Left lung (tissue), 10 donors: ENCODE data around the gene FAIM2. TPM values are rescaled to one million over a fixed set of nuclear protein-coding genes. Genes with fewer than 3 reads are reported as not detected.

Experiments used
- ATAC-seq: fragments of 200-7000 bp; cut with Tn5 transposase; one replicate; pipeline ENCODE4 v1.9.1; 2020; ENCODE audit warnings: moderate library complexity
- DNase-seq, 4 donors: peaks; one replicate each; pipeline ENCODE4 v3.0.0-alpha.2; 2013 to 2020
- H3K27ac ChIP-seq, 2 donors: fragments of 200-600 bp; sonication (generic) in 1 of 2; one replicate each; pipeline versions ENCODE4 v1.5.0 to v1.8.0; 2020 to 2021
- H3K27me3 ChIP-seq, 2 donors: fragments of 200-600 bp; sonication (generic) in 1 of 2; one replicate each; pipeline versions ENCODE4 v1.5.0 to v1.8.0; 2020 to 2021
- H3K36me3 ChIP-seq, 2 donors: fragments of 200-600 bp; sonication (generic) in 1 of 2; one replicate each; pipeline versions ENCODE4 v1.5.0 to v1.8.0; 2020 to 2021
- H3K4me1 ChIP-seq, 2 donors: fragments of 200-600 bp; one replicate each; pipeline ENCODE4 v1.8.0; 2021
- H3K4me3 ChIP-seq, 2 donors: fragments of 200-600 bp; sonication (generic) in 1 of 2; one replicate each; pipeline versions ENCODE4 v1.5.0 to v1.8.0; 2020 to 2021; ENCODE audit warnings: mild to moderate bottlenecking in 1 of 2
- H3K9me3 ChIP-seq, 2 donors: fragments of 200-600 bp; sonication (generic) in 1 of 2; one replicate each; pipeline versions ENCODE4 v1.5.0 to v1.8.0; 2020 to 2021
- CTCF ChIP-seq, 2 donors: fragments of 200-600 bp; sonication (generic) in 1 of 2; IDR thresholded peaks; one replicate each; pipeline versions ENCODE4 v1.5.0 to v1.8.0; 2021; ENCODE audit warnings: antibody characterized with exemption in 2 of 2
- intact Hi-C, 2 donors: fragments of 100-400 bp; cut with DNase I; formaldehyde crosslinking; loops; one replicate each; pipeline versions ENCODE4 v1.11.2 to v1.14.2; 2022
- polyA plus RNA-seq, 6 donors: library from polyadenylated mRNA; unstranded; fragments of 120-200 nt; gene quantifications; one replicate each; pipeline ENCODE4 v1.2.1, GENCODE V29; 2013; ENCODE audit not compliant: insufficient read length in 6 of 6
- total RNA-seq, 2 donors: library from RNA; stranded (reverse); fragmentation: NEBNext Ultra II Directional; extraction: Animal tissue kit (Norgen Biotek cat#: 25700); gene quantifications; one replicate each; pipeline ENCODE4 v1.2.1, GENCODE V29; 2021
- donor health status: DM: no; HTN: yes; CAD: no.
- donor health status: DM: no; HTN: no; CAD: no.

The FAIM2 gene
- total and polyA plus RNA-seq, 8 donors, result 0.27 to 1.8 (median 0.70) TPM

DNA sequence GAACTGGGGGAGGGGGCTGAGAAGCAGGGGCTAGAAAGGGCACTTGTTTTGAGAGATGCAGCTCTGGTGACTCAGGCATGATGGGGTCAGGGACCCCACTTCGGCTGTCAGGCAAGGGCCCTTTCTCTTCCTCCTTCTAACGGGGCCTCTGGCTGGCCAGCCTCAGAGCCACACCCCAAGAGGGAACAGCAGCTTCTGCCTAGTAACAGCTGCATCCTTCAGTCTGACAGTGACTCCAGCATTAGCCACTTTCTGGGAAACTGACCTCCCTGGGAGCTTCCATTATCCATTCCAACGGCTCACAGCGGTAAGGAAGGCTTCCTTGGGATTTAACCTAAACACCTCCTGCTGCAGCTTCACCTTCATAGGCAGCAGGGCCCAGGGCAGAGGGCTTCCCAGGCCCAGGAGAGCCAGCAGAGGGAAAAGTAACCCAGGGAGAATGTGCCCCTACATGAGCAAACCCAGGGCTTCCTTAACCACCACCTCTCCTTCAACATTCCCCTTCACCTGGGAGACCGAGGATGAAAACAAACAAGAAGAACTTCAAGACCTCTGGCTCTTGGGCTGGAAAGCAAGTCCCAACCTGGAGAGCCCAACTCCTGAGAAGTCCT, 78.2 kb downstream of the FAIM2 start:
- ATAC-seq (peak; percentile 14), DNase-seq (peak in 2 of 4 donors; percentile 67 to 86)
- Histone ChIP-seq H3K27me3 (no peaks in the 10 kb centered on the region), H3K27ac (peak overlapping the region; percentile 66 to 88), H3K36me3 (peaks cover 0 to 8% of the 10 kb centered on the region in 2 donors), H3K4me1 (peaks cover 37 to 78% of the 10 kb centered on the region in 2 donors), H3K9me3 (no peaks in the 10 kb centered on the region), H3K4me3 (peak overlapping the region in 1 of 2 donors; percentile 26)
- intact Hi-C loops, result no loop called here
- no peak for TF ChIP-seq CTCF (IDR thresholded peaks at IDR 0.05)

DNA sequence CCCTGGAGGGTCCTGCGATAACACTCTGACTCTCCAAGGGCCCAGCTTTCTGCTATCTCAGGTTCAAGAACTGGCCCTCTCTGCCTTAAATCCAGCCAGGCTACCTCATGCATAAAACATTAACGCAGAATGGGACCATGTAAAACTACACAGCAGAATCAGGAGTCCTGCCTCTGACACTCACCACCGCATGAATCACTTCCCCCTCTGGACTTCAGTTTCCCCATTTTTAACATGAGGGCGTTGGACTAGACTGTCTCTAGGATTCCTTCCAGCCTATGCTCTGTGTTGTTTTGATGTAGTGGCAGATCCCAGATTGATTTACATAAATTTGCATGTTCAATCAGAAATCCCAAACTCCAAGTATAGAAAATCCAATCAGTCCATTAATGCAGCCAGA, 78.8 kb downstream of the FAIM2 start:
- H3K4me3 ChIP-seq, result peak overlapping the region in 1 of 2 donors; percentile 26
- H3K36me3 ChIP-seq, result peaks cover 0 to 8% of the 10 kb centered on the region in 2 donors
- intact Hi-C loops, result no loop called here
- peak; percentile 16 for ATAC-seq
- H3K27me3 ChIP-seq, result no peaks in the 10 kb centered on the region
- H3K4me1 ChIP-seq, result peaks cover 37 to 83% of the 10 kb centered on the region in 2 donors
- peak in 1 of 4 donors; percentile 54 for DNase-seq
- no peak for TF ChIP-seq CTCF (IDR thresholded peaks at IDR 0.05)
- H3K27ac ChIP-seq, result peak overlapping the region; percentile 66 to 88
- no peaks in the 10 kb centered on the region for H3K9me3 ChIP-seq

DNA sequence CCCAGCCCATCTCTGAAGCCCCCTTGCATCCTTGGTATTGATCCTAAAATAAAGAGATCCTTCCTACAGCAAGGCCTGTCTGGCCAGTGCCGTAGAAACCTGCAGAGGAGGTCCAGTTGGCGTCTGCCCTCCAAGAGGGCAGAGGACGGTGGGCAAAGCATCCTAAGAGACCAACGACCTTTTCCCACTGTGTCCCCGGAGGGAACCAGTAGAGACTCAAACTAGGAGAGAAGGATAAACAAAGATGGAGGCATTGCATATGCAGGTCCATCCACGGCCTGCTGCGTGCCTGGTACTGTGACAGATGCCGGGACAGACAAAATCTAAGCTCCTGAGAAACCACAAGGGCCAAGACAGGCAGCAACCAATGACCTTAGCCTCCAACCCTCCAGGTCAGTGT, 79.3 kb downstream of the FAIM2 start:
- peaks cover 0 to 8% of the 10 kb centered on the region in 2 donors for H3K36me3 ChIP-seq
- DNase-seq (no peak), ATAC-seq (no peak)
- peak overlapping the region; percentile 66 to 88 for H3K27ac ChIP-seq
- peaks cover 37 to 86% of the 10 kb centered on the region in 2 donors for H3K4me1 ChIP-seq
- intact Hi-C loops, result no loop called here
- H3K27me3 ChIP-seq, result no peaks in the 10 kb centered on the region
- no peaks in the 10 kb centered on the region for H3K9me3 ChIP-seq
- TF ChIP-seq CTCF (IDR thresholded peaks at IDR 0.05), result no peak
- H3K4me3 ChIP-seq, result no peak overlapping the region

DNA sequence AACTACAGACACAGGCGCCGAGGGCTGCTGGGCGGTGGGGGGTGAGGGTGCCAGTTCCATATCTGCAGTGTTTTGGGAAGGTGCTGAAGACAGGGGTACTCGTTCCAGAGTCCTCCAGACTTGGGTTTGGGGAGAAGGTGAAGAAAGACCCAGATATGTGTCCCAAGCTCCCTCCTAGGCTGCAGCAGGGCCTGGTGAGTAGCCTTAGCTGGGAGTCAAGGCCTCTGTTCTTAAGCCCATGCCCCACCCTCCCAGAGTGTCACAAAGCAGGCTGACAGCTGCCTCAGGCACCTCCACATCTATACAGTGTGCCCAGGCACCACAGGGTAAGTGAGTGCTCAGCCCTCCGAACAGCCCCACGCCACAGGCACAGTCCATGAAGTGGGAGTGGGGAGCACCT, 79.7 kb downstream of the FAIM2 start:
- intact Hi-C loops, result no loop called here
- H3K27ac ChIP-seq, result peak overlapping the region in 1 of 2 donors; percentile 88
- H3K9me3 ChIP-seq, result no peaks in the 10 kb centered on the region
- no peak overlapping the region for H3K4me3 ChIP-seq
- ATAC-seq (no peak), DNase-seq (no peak)
- no peak for TF ChIP-seq CTCF (IDR thresholded peaks at IDR 0.05)
- H3K27me3 ChIP-seq, result no peaks in the 10 kb centered on the region
- peaks cover 0 to 8% of the 10 kb centered on the region in 2 donors for H3K36me3 ChIP-seq
- H3K4me1 ChIP-seq, result peaks cover 37 to 86% of the 10 kb centered on the region in 2 donors

DNA sequence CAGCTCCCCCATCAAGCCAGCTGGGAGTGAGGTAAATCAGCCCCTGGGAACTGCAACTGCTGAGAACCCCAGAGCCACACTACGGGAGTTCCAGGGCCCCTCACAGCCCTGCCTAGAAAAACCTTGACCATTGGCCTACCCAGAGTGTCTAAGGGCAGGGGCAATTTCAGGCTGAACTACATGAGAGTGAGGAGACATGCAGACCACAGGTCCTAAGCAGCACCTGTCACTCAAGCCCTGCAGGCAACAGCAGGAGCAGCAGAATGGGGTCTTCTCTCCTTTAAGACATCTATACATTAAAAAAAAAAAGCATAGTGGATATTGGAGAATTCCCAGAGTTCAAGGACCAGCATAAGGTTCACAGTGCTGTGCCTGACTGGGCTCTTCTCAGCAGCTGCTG, 80.3 kb downstream of the FAIM2 start:
- no peaks in the 10 kb centered on the region for H3K9me3 ChIP-seq
- no peak overlapping the region for H3K4me3 ChIP-seq
- H3K36me3 ChIP-seq, result peaks cover 0 to 8% of the 10 kb centered on the region in 2 donors
- H3K27me3 ChIP-seq, result no peaks in the 10 kb centered on the region
- ATAC-seq (no peak), DNase-seq (no peak)
- peak overlapping the region in 1 of 2 donors; percentile 88 for H3K27ac ChIP-seq
- peaks cover 37 to 82% of the 10 kb centered on the region in 2 donors for H3K4me1 ChIP-seq
- no peak for TF ChIP-seq CTCF (IDR thresholded peaks at IDR 0.05)
- intact Hi-C loops, result no loop called here
